H1 (cell line): Measurements from ENCODE around the gene ZNF57.

ENCODE experiments used
- ATF2 ChIP-seq: IDR thresholded peaks from 2 replicates; pipeline ENCODE4 v1.6.1; 2012; ENCODE audit warnings: low read length, inconsistent platforms
- CHD2 ChIP-seq: IDR thresholded peaks from 2 replicates; pipeline ENCODE4 v1.6.1; 2012; ENCODE audit warnings: low read length, improper control_type of control experiment
- CTCF ChIP-seq, 3 experiments: IDR thresholded peaks; 1 replicate in 2 of 3; 2 replicates in 1 of 3; pipeline versions ENCODE4 v1.5.1 to v1.6.1; 2011; ENCODE audit warnings: low read length in 3 of 3, mild to moderate bottlenecking in 3 of 3, inconsistent platforms in 2 of 3, low read depth in 1 of 3, moderate library complexity in 1 of 3; ENCODE audit not compliant: insufficient read depth in 1 of 3; ENCODE audit errors: control extremely low read depth in 1 of 3
- EP300 ChIP-seq, 2 experiments: IDR thresholded peaks; 1 replicate in 1 of 2; 2 replicates in 1 of 2; pipeline ENCODE4 v1.6.1; 2011 to 2012; ENCODE audit warnings: low read depth in 2 of 2, low read length in 2 of 2, mild to moderate bottlenecking in 2 of 2, borderline replicate concordance in 1 of 2, inconsistent platforms in 1 of 2, moderate library complexity in 1 of 2
- EZH2 ChIP-seq: fragments of 200-600 bp; sonication (generic); IDR thresholded peaks from 2 replicates; pipeline ENCODE4 v1.7.1; 2012; ENCODE audit warnings: low read depth, mild to moderate bottlenecking, moderate library complexity, low read length, inconsistent platforms; ENCODE audit not compliant: severe bottlenecking
- POLR2A ChIP-seq, 2 experiments: IDR thresholded peaks; 1 replicate in 1 of 2; 2 replicates in 1 of 2; pipeline ENCODE4 v1.6.1; 2011; ENCODE audit warnings: low read depth in 2 of 2, low read length in 2 of 2, mild to moderate bottlenecking in 2 of 2; ENCODE audit errors: control extremely low read depth in 1 of 2
- POLR2AphosphoS5 ChIP-seq: IDR thresholded peaks from 2 replicates; pipeline ENCODE4 v1.6.1; 2011; ENCODE audit warnings: low read depth, low read length
- RNF2 ChIP-seq: fragments of 200-900, 300-1000 bp; sonication (generic); IDR thresholded peaks from 2 replicates; pipeline ENCODE4 v1.7.1; 2016; ENCODE audit warnings: borderline replicate concordance, low read depth, mild to moderate bottlenecking, antibody characterized with exemption, low read length; ENCODE audit not compliant: poor library complexity, severe bottlenecking; ENCODE audit errors: missing control alignments
- SP1 ChIP-seq: IDR thresholded peaks from 2 replicates; pipeline ENCODE4 v1.6.1; 2011; ENCODE audit warnings: low read depth, low read length
- SP2 ChIP-seq: IDR thresholded peaks from 2 replicates; pipeline ENCODE4 v1.6.1; 2012; ENCODE audit warnings: mild to moderate bottlenecking, low read length, inconsistent platforms
- SUZ12 ChIP-seq: fragments of 200-600 bp; sonication (generic); IDR thresholded peaks from 2 replicates; pipeline ENCODE4 v1.6.1; 2012; ENCODE audit warnings: mild to moderate bottlenecking, inconsistent platforms, low read length, moderate library complexity, mixed read lengths
- TAF1 ChIP-seq: IDR thresholded peaks from 2 replicates; pipeline ENCODE4 v1.6.1; 2011; ENCODE audit warnings: mild to moderate bottlenecking, low read depth, low read length
- USF2 ChIP-seq: IDR thresholded peaks from 2 replicates; pipeline ENCODE4 v1.6.1; 2011; ENCODE audit warnings: low read length, improper control_type of control experiment

GRCh38 chr19:2964874-2965273 lies 64.1 kb downstream of the ZNF57 start:
- TF ChIP-seq SUZ12: no peak
- no peak for TF ChIP-seq EZH2
- TF ChIP-seq USF2: no peak
- no peak for TF ChIP-seq POLR2AphosphoS5
- TF ChIP-seq POLR2A (IDR thresholded peaks at IDR 0.05; ENCODE audit: control extremely low read depth in 1 of 2, low read depth in 2 of 2, low read length in 2 of 2): no peak
- no peak for TF ChIP-seq CTCF (IDR thresholded peaks at IDR 0.05; ENCODE audit: control extremely low read depth in 1 of 3, insufficient read depth in 1 of 3, low read depth in 1 of 3, low read length in 3 of 3)
- TF ChIP-seq SP2: no peak
- no peak for TF ChIP-seq SP1
- no peak for TF ChIP-seq ATF2
- no peak for TF ChIP-seq CHD2
- TF ChIP-seq RNF2: no peak
- TF ChIP-seq TAF1: no peak
- no peak for TF ChIP-seq EP300 (IDR thresholded peaks at IDR 0.05; ENCODE audit: borderline replicate concordance in 1 of 2, low read depth in 2 of 2, low read length in 2 of 2)
